Camera-type eye (tissue), 1 donor: Measurements from ENCODE around the gene SDCBP2. TPM values are rescaled to one million over a fixed set of nuclear protein-coding genes. Genes with fewer than 3 reads are reported as not detected.

Source experiments
- total RNA-seq: library from RNA; depleted of rRNA; stranded (reverse); fragments of >200 nt; gene quantifications from one replicate; pipeline ENCODE4 v1.2.3, GENCODE V29; 2014

Gene SDCBP2, protein sequence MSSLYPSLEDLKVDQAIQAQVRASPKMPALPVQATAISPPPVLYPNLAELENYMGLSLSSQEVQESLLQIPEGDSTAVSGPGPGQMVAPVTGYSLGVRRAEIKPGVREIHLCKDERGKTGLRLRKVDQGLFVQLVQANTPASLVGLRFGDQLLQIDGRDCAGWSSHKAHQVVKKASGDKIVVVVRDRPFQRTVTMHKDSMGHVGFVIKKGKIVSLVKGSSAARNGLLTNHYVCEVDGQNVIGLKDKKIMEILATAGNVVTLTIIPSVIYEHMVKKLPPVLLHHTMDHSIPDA
- 2.7 TPM for total RNA-seq

GRCh38 chr20:1328680-1329330 lies at the start of gene SDCBP2:
SDCBP2 (minus strand) TSS chr20:1329139; CDS start chr20:1320416, 8,723 bp downstream.

DNA sequence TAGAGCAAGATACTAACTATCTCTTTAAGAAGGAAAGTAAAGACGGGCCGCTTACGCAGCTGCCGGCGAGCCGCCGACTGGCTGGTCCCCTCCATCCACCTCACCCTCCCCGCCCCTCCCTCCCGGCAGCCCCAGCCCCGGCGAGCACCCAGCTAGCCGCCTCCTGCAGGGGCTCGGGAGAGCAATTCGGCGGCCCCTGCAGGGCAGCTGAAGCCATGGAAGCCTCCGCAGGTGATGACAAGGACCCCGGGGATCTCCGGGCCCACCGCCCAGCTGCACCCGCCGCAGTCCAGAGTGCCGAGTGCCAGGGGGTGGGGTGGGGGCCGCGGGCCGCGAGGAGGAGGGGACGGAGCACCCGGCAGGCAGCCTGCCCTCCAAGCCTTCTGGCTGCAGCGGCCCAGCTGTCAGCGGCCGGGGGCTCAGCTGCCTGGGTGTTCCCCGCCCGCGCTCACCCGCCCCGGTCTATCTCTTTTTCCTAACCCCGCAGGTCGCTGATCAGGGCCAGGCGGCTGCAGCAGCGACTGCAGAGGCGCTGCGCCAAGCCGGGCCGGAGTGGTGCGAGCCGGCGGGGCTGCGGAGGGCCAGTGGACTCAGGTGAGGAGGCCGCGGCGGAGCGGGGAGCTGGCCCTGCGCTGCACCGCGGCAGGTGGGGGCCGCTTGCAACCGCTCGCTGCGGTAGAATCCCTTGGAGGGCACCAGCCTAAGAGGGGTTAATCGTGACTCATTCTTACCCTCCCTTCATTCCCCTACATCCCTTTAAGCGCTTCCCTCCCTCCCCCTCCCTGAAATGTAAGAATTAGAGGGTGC lies 62.6 kb downstream of the SDCBP2 start, which contains the start of gene SNPH:
Gene SNPH (plus strand): TSS at position 128 of the 807 bp plus-strand sequence. CDS start 29,946 bp downstream, outside the sequence.

Other genes starting within 250 kb of the SDCBP2 start
- 66.6 TPM for gene PSMF1, start 210.5 kb downstream of the SDCBP2 start, total RNA-seq
- gene TMEM74B, start 144.2 kb downstream of the SDCBP2 start, total RNA-seq: 7.1 TPM
- gene C20orf202, start 125.7 kb downstream of the SDCBP2 start, total RNA-seq: 0.77 TPM
- gene RAD21L1, start 103.1 kb downstream of the SDCBP2 start, total RNA-seq: 0.38 TPM
- gene SNPH, start 62.8 kb downstream of the SDCBP2 start, total RNA-seq: 9.7 TPM
- 73.3 TPM for gene FKBP1A, start 63.9 kb upstream of the SDCBP2 start, total RNA-seq
- gene NSFL1C, start 137.7 kb upstream of the SDCBP2 start, total RNA-seq: 48.7 TPM
- gene SIRPB2, start 162.3 kb upstream of the SDCBP2 start, total RNA-seq: 1.2 TPM
- gene SIRPD, start 228.6 kb upstream of the SDCBP2 start, total RNA-seq: not detected